Measurements from ENCODE around the gene HOXA6. TPM values are rescaled to one million over a fixed set of nuclear protein-coding genes. Genes with fewer than 3 reads are reported as not detected.

The HOXA6 gene
- total RNA-seq, 4 donors from 2014 or later: 0.26 to 1.3 TPM; not detected in 2

- H3K4me3 ChIP-seq: no peak overlapping the region
Measured at GRCh38 chr7:27189997-27190748, 42.6 kb upstream of the HOXA6 start.

GRCh38 chr7:27189295-27189996 lies 41.9 kb upstream of the HOXA6 start:
- Histone ChIP-seq H3K9me3 (no peaks in the 10 kb centered on the region), H3K4me3 (peak overlapping the region in 2 of 4 donors; percentile 25 to 40), H3K36me3 (no peaks in the 10 kb centered on the region), H3K27me3 (peaks cover 39 to 100% (median 93%) of the 10 kb centered on the region in 4 donors), H3K4me1 (peaks cover 41 to 63% (median 46%) of the 10 kb centered on the region in 3 donors), H3K27ac (no peak overlapping the region)
- DNase-seq: no peak
- WGBS, 2 donors: 26 to 33% methylated on average over 4 to 5 of the region's 22 CpGs
- TF ChIP-seq CTCF (IDR thresholded peaks at IDR 0.05): no peak
- intact Hi-C loops (cut with DNase I): no loop called here

More at GRCh38 chr7:27189997-27190748, 42.6 kb upstream of the HOXA6 start:
- TF ChIP-seq CTCF (IDR thresholded peaks at IDR 0.05) (no peak), POLR2A (IDR thresholded peaks at IDR 0.05) (no peak)
- no peak overlapping the region for H3K27ac ChIP-seq
- H3K4me1 ChIP-seq: peaks cover 34 to 56% (median 40%) of the 10 kb centered on the region in 3 donors
- intact Hi-C loops (cut with DNase I): loop anchor here (10.0 kb wide), 1 partner anchor 825 kb away; no protein-coding TSS in a partner anchor
- no peaks in the 10 kb centered on the region for H3K36me3 ChIP-seq
- no peaks in the 10 kb centered on the region for H3K9me3 ChIP-seq
- H3K27me3 ChIP-seq: peaks cover 42 to 100% (median 94%) of the 10 kb centered on the region in 4 donors
- WGBS, 2 donors: 26 to 54% methylated on average over 6 to 7 of the region's 7 CpGs
- no peak for DNase-seq

- H3K27ac ChIP-seq: no peak overlapping the region
- no peak for DNase-seq
- intact Hi-C loops (cut with DNase I): no loop called here
- no peak for TF ChIP-seq CTCF (IDR thresholded peaks at IDR 0.05)
- no peak for TF ChIP-seq POLR2A (IDR thresholded peaks at IDR 0.05)
- no peaks in the 10 kb centered on the region for H3K36me3 ChIP-seq
- peak overlapping the region in 2 of 4 donors; percentile 25 to 40 for H3K4me3 ChIP-seq
- peaks cover 49 to 69% (median 52%) of the 10 kb centered on the region in 3 donors for H3K4me1 ChIP-seq
- 10 to 12% methylated on average over 22 to 28 of the region's 49 CpGs for WGBS, 2 donors
- no peaks in the 10 kb centered on the region for H3K9me3 ChIP-seq
- peaks cover 44 to 100% (median 91%) of the 10 kb centered on the region in 4 donors for H3K27me3 ChIP-seq
Measured at GRCh38 chr7:27188386-27189294, 41.1 kb upstream of the HOXA6 start.

GRCh38 chr7:27187475-27188385 lies 40.2 kb upstream of the HOXA6 start:
- intact Hi-C loops (cut with DNase I): no loop called here
- no peak for DNase-seq
- Histone ChIP-seq H3K4me3 (peak overlapping the region in 1 of 4 donors; percentile 40), H3K9me3 (no peaks in the 10 kb centered on the region), H3K4me1 (peaks cover 42 to 69% (median 54%) of the 10 kb centered on the region in 3 donors), H3K27ac (no peak overlapping the region), H3K27me3 (peaks cover 52 to 100% (median 91%) of the 10 kb centered on the region in 4 donors), H3K36me3 (no peaks in the 10 kb centered on the region)
- TF ChIP-seq CTCF (IDR thresholded peaks at IDR 0.05) (no peak), POLR2A (IDR thresholded peaks at IDR 0.05) (no peak)
- 9 to 10% methylated on average over 32 of the region's 46 CpGs for WGBS, 2 donors

All from esophagus squamous epithelium (tissue), 5 donors.